GM18861 (cell line): ENCODE data around the gene PADI3.
"Not testable (repeated sequence)": the region's sequence is repeated elsewhere in the genome, so short reads cannot be mapped to it uniquely, and the experiment has no call there.

Experiments
- ATAC-seq: cut with Tn5 transposase; IDR thresholded peaks from one replicate; pipeline ENCODE4 v1.9.1; 2021; ENCODE audit not compliant: unreplicated experiment

PADI3 gene

GRCh38 chr1:17321857-17322390 is 73.0 kb downstream of the PADI3 start:
- not testable (repeated sequence) for ATAC-seq

GRCh38 chr1:17328855-17329254 is 80.0 kb downstream of the PADI3 start:
- no peak for ATAC-seq

GRCh38 chr1:17329610-17330009 is 80.7 kb downstream of the PADI3 start:
- no peak for ATAC-seq

- no peak for ATAC-seq
Observed at GRCh38 chr1:17330856-17331255, 82.0 kb downstream of the PADI3 start.

GRCh38 chr1:17333081-17333480 is 84.2 kb downstream of the PADI3 start:
- ATAC-seq: no peak
